WTC11 (cell line): ENCODE results near the gene ACACA. TPM values are rescaled to one million over a fixed set of nuclear protein-coding genes. Genes with fewer than 3 reads are reported as not detected.

ENCODE experiments used
- ATAC-seq: fragments of 200-7000 bp; cut with Tn5 transposase; 2 replicates; pipeline ENCODE4 v1.10.0; 2021; ENCODE audit warnings: mild to moderate bottlenecking, moderate library complexity
- CTCF ChIA-PET: fragments of 300-600 bp; sonication (Branson Sonifier 250); formaldehyde crosslinking; loops from one replicate; lab custom pipeline; 2021; ENCODE audit warnings: antibody characterized with exemption; lab: Charles Lee
- POLR2A ChIA-PET: fragments of 350-600 bp; sonication (Branson Sonifier 250); formaldehyde crosslinking; loops from one replicate; lab custom pipeline; 2021; ENCODE audit warnings: antibody characterized with exemption; lab: Charles Lee
- DNase-seq: peaks from one replicate; pipeline ENCODE4 v3.0.0; 2021; ENCODE audit warnings: low spot score
- H3K27ac Mint-ChIP-seq: 2 replicates; pipeline ENCODE4 v1.8.0; 2021; ENCODE audit warnings: mixed read lengths
- H3K27me3 Mint-ChIP-seq: 2 replicates; pipeline ENCODE4 v1.8.0; 2021; ENCODE audit warnings: low read depth, mild to moderate bottlenecking, moderate library complexity, mixed read lengths
- H3K36me3 Mint-ChIP-seq: 2 replicates; pipeline ENCODE4 v1.8.0; 2021; ENCODE audit warnings: mixed read lengths
- H3K4me1 Mint-ChIP-seq: 2 replicates; pipeline ENCODE4 v1.8.0; 2022; ENCODE audit warnings: mixed read lengths
- H3K4me3 Mint-ChIP-seq: 2 replicates; pipeline ENCODE4 v1.8.0; 2021; ENCODE audit warnings: mild to moderate bottlenecking, moderate library complexity, mixed read lengths
- H3K9me3 Mint-ChIP-seq: 2 replicates; pipeline ENCODE4 v1.8.0; 2021; ENCODE audit warnings: mixed read lengths
- EMX1 ChIP-seq: fragments of 250-450 bp; sonication (Bioruptor Pico); IDR thresholded peaks from 2 replicates; pipeline ENCODE4 v1.8.0; 2021; ENCODE audit warnings: mild to moderate bottlenecking
- NR1H2 ChIP-seq: sonication (generic); formaldehyde crosslinking; IDR thresholded peaks from 2 replicates; pipeline ENCODE4 v1.9.0; 2021; ENCODE audit warnings: mild to moderate bottlenecking, moderate library complexity, missing genetic modification reagents
- NR3C1 ChIP-seq: sonication (generic); formaldehyde crosslinking; conservative IDR thresholded peaks from 2 replicates; pipeline ENCODE4 v1.8.1; 2023; ENCODE audit warnings: low read depth, mild to moderate bottlenecking, missing genetic modification reagents
- PRRX2 ChIP-seq: fragments of 250-450 bp; sonication (Bioruptor Pico); IDR thresholded peaks from 2 replicates; pipeline ENCODE4 v1.8.0; 2021; ENCODE audit warnings: mild to moderate bottlenecking
- SMAD3 ChIP-seq: sonication (generic); formaldehyde crosslinking; IDR thresholded peaks from 2 replicates; pipeline ENCODE4 v1.8.0; 2022; ENCODE audit warnings: missing genetic modification reagents, mild to moderate bottlenecking, borderline replicate concordance
- ZBTB21 ChIP-seq: sonication (generic); formaldehyde crosslinking; IDR thresholded peaks from 2 replicates; pipeline ENCODE4 v1.8.1; 2023; ENCODE audit warnings: mild to moderate bottlenecking, missing genetic modification reagents, borderline replicate concordance
- ZNF416 ChIP-seq: fragments of 250-450 bp; sonication (Bioruptor Pico); IDR thresholded peaks from 2 replicates; pipeline ENCODE4 v1.9.0; 2021; ENCODE audit warnings: mild to moderate bottlenecking, inconsistent platforms
- ZNF671 ChIP-seq: fragments of 250-450 bp; sonication (Bioruptor Pico); IDR thresholded peaks from 2 replicates; pipeline ENCODE4 v1.8.0; 2021; ENCODE audit warnings: mild to moderate bottlenecking
- total RNA-seq: library from RNA; stranded (reverse); gene quantifications from 3 replicates; pipeline ENCODE4 v1.2.3, GENCODE V29; 2021
- TF ChIP-seq, protein P1 (sequence below): sonication (generic); formaldehyde crosslinking; IDR thresholded peaks from 2 replicates; pipeline ENCODE4 v1.8.1; 2023; ENCODE audit warnings: mild to moderate bottlenecking, missing genetic modification reagents
- TF ChIP-seq, protein P2 (sequence below): sonication (generic); formaldehyde crosslinking; IDR thresholded peaks from 2 replicates; pipeline ENCODE4 v1.8.1; 2022; ENCODE audit warnings: missing genetic modification reagents, borderline replicate concordance
- TF ChIP-seq, protein P3 (sequence below): fragments of 250-450 bp; sonication (Bioruptor Pico); conservative IDR thresholded peaks from 2 replicates; pipeline ENCODE4 v1.9.0; 2021; ENCODE audit warnings: mild to moderate bottlenecking
- TF ChIP-seq, protein P4 (sequence below): fragments of 250-450 bp; sonication (Bioruptor Pico); IDR thresholded peaks from 2 replicates; pipeline ENCODE4 v1.8.0; 2021; ENCODE audit warnings: mild to moderate bottlenecking
- TF ChIP-seq, protein P5 (sequence below): sonication (generic); formaldehyde crosslinking; IDR thresholded peaks from 2 replicates; pipeline ENCODE4 v1.8.1; 2023; ENCODE audit warnings: mild to moderate bottlenecking, missing genetic modification reagents, borderline replicate concordance
- TF ChIP-seq, protein P6 (sequence below): fragments of 250-450 bp; sonication (Bioruptor Pico); IDR thresholded peaks from 2 replicates; pipeline ENCODE4 v1.9.0; 2021; ENCODE audit warnings: mild to moderate bottlenecking

ACACA gene
- total RNA-seq, 1 experiment from 2014 or later: 167 TPM

GRCh38 chr17:37292429-37293139 is 114.1 kb downstream of the ACACA start (continued):
- TF ChIP-seq, protein P1, sequence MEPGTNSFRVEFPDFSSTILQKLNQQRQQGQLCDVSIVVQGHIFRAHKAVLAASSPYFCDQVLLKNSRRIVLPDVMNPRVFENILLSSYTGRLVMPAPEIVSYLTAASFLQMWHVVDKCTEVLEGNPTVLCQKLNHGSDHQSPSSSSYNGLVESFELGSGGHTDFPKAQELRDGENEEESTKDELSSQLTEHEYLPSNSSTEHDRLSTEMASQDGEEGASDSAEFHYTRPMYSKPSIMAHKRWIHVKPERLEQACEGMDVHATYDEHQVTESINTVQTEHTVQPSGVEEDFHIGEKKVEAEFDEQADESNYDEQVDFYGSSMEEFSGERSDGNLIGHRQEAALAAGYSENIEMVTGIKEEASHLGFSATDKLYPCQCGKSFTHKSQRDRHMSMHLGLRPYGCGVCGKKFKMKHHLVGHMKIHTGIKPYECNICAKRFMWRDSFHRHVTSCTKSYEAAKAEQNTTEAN: no peak

DNA sequence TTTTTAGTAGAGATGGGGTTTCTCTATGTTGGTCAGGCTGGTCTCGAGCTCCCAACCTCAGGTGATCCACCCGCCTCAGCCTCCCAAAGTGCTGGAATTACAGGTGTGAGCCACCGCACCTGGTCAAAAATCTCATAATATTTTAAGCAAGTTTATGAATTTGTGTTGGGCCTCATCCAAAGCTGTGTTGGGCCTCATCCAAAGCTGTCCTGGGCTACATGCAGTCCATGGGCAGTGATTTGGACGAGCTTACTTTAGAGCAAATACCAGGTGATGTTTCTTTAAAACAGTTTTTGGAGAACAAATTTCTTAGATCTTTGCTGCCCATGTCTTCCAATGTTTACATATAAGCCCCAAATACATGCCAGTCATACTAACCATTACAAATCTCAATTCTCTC is 115.3 kb downstream of the ACACA start:
- Mint-ChIP-seq H3K36me3 (no peaks in the 10 kb centered on the region), H3K9me3 (no peaks in the 10 kb centered on the region), H3K4me3 (no peak overlapping the region), H3K27me3 (no peaks in the 10 kb centered on the region), H3K4me1 (peaks cover 38% of the 10 kb centered on the region), H3K27ac (no peak overlapping the region)
- DNase-seq: no peak
- CTCF ChIA-PET: interaction anchor here (0.9 to 1.2 kb wide), 3 partner anchors 82 to 279 kb away, joined by 3 read pairs; no protein-coding TSS in a partner anchor
- ATAC-seq: no peak
- POLR2A ChIA-PET: no interaction called here
- TF ChIP-seq, protein P2, sequence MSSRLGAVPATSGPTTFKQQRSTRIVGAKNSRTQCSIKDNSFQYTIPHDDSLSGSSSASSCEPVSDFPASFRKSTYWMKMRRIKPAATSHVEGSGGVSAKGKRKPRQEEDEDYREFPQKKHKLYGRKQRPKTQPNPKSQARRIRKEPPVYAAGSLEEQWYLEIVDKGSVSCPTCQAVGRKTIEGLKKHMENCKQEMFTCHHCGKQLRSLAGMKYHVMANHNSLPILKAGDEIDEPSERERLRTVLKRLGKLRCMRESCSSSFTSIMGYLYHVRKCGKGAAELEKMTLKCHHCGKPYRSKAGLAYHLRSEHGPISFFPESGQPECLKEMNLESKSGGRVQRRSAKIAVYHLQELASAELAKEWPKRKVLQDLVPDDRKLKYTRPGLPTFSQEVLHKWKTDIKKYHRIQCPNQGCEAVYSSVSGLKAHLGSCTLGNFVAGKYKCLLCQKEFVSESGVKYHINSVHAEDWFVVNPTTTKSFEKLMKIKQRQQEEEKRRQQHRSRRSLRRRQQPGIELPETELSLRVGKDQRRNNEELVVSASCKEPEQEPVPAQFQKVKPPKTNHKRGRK (CRISPR knock-in tag): no peak
- TF ChIP-seq, protein P3, sequence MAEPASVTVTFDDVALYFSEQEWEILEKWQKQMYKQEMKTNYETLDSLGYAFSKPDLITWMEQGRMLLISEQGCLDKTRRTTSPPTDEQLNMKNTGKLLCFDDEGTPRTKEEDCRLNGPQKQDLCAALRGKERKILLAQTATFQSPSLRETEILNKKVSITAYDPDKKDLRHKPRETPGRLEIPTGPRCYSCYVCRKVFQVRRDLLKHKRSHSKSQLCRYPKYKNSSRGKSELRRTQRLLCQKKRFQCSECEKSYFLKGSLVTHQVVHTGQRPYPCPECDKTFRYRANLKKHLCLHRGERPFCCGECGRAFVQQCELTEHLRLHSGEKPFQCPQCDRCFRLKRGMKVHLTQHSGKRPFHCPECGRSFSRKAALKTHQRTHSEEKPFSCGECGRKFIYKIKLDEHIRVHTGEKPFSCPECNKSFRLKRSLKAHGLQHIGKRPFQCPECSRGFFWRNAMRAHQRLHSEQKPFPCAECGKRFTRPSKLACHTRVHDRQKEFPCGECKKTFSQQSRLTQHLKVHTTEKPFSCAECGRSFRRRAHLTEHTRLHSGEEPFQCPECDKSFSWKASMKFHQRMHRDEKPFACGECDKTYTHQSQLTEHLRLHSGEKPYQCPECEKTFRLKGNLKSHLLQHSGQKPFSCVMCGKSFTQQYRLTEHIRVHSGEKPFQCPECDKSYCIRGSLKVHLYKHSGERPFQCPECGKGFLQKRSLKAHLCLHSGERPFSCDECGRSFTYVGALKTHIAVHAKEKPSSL (CRISPR knock-in tag): no peak
- TF ChIP-seq EMX1 (CRISPR knock-in tag) (no peak), ZNF416 (CRISPR knock-in tag) (no peak), ZNF671 (CRISPR knock-in tag) (no peak), ZBTB21 (no peak), PRRX2 (CRISPR knock-in tag) (no peak), SMAD3 (CRISPR knock-in tag) (no peak), NR3C1 (CRISPR knock-in tag) (no peak), NR1H2 (CRISPR knock-in tag) (no peak)
- TF ChIP-seq, protein P4, sequence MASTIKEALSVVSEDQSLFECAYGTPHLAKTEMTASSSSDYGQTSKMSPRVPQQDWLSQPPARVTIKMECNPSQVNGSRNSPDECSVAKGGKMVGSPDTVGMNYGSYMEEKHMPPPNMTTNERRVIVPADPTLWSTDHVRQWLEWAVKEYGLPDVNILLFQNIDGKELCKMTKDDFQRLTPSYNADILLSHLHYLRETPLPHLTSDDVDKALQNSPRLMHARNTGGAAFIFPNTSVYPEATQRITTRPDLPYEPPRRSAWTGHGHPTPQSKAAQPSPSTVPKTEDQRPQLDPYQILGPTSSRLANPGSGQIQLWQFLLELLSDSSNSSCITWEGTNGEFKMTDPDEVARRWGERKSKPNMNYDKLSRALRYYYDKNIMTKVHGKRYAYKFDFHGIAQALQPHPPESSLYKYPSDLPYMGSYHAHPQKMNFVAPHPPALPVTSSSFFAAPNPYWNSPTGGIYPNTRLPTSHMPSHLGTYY: no peak
- TF ChIP-seq, protein P5, sequence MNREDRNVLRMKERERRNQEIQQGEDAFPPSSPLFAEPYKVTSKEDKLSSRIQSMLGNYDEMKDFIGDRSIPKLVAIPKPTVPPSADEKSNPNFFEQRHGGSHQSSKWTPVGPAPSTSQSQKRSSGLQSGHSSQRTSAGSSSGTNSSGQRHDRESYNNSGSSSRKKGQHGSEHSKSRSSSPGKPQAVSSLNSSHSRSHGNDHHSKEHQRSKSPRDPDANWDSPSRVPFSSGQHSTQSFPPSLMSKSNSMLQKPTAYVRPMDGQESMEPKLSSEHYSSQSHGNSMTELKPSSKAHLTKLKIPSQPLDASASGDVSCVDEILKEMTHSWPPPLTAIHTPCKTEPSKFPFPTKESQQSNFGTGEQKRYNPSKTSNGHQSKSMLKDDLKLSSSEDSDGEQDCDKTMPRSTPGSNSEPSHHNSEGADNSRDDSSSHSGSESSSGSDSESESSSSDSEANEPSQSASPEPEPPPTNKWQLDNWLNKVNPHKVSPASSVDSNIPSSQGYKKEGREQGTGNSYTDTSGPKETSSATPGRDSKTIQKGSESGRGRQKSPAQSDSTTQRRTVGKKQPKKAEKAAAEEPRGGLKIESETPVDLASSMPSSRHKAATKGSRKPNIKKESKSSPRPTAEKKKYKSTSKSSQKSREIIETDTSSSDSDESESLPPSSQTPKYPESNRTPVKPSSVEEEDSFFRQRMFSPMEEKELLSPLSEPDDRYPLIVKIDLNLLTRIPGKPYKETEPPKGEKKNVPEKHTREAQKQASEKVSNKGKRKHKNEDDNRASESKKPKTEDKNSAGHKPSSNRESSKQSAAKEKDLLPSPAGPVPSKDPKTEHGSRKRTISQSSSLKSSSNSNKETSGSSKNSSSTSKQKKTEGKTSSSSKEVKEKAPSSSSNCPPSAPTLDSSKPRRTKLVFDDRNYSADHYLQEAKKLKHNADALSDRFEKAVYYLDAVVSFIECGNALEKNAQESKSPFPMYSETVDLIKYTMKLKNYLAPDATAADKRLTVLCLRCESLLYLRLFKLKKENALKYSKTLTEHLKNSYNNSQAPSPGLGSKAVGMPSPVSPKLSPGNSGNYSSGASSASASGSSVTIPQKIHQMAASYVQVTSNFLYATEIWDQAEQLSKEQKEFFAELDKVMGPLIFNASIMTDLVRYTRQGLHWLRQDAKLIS (CRISPR knock-in tag): no peak
- TF ChIP-seq, protein P6, sequence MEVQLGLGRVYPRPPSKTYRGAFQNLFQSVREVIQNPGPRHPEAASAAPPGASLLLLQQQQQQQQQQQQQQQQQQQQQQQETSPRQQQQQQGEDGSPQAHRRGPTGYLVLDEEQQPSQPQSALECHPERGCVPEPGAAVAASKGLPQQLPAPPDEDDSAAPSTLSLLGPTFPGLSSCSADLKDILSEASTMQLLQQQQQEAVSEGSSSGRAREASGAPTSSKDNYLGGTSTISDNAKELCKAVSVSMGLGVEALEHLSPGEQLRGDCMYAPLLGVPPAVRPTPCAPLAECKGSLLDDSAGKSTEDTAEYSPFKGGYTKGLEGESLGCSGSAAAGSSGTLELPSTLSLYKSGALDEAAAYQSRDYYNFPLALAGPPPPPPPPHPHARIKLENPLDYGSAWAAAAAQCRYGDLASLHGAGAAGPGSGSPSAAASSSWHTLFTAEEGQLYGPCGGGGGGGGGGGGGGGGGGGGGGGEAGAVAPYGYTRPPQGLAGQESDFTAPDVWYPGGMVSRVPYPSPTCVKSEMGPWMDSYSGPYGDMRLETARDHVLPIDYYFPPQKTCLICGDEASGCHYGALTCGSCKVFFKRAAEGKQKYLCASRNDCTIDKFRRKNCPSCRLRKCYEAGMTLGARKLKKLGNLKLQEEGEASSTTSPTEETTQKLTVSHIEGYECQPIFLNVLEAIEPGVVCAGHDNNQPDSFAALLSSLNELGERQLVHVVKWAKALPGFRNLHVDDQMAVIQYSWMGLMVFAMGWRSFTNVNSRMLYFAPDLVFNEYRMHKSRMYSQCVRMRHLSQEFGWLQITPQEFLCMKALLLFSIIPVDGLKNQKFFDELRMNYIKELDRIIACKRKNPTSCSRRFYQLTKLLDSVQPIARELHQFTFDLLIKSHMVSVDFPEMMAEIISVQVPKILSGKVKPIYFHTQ (CRISPR knock-in tag): no peak
